Fibroblast of lung (primary cell): ENCODE data around the gene MBOAT2.

Experiments used
- EZH2 ChIP-seq: IDR thresholded peaks from 2 replicates; pipeline ENCODE4 v1.5.1; 2012; ENCODE audit warnings: low read length, control low read depth, mild to moderate bottlenecking; ENCODE audit errors: missing control alignments
- TF ChIP-seq, protein P1 (sequence below), 2 donors: IDR thresholded peaks in 1 of 2; conservative IDR thresholded peaks in 1 of 2; 1 replicate in 1 of 2; 2 replicates in 1 of 2; pipeline ENCODE4 v1.5.1; 2011 to 2012; ENCODE audit warnings: low read length in 2 of 2, control low read depth in 1 of 2, inconsistent platforms in 1 of 2, low read depth in 1 of 2, mild to moderate bottlenecking in 1 of 2

- TF ChIP-seq, protein P1, sequence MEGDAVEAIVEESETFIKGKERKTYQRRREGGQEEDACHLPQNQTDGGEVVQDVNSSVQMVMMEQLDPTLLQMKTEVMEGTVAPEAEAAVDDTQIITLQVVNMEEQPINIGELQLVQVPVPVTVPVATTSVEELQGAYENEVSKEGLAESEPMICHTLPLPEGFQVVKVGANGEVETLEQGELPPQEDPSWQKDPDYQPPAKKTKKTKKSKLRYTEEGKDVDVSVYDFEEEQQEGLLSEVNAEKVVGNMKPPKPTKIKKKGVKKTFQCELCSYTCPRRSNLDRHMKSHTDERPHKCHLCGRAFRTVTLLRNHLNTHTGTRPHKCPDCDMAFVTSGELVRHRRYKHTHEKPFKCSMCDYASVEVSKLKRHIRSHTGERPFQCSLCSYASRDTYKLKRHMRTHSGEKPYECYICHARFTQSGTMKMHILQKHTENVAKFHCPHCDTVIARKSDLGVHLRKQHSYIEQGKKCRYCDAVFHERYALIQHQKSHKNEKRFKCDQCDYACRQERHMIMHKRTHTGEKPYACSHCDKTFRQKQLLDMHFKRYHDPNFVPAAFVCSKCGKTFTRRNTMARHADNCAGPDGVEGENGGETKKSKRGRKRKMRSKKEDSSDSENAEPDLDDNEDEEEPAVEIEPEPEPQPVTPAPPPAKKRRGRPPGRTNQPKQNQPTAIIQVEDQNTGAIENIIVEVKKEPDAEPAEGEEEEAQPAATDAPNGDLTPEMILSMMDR (conservative IDR thresholded peaks at IDR 0.05 in 1 of 2, IDR thresholded peaks at IDR 0.05 in 1 of 2; ENCODE audit: low read depth in 1 of 2, low read length in 2 of 2) = no peak
- no peak for TF ChIP-seq EZH2
Observed at GRCh38 chr2:8929128-8929527, 74.4 kb downstream of the MBOAT2 start.
